NB4 (cell line): ENCODE measurements around the gene LRP6.

Source experiments
- DNase-seq: peaks from one replicate; pipeline ENCODE4 v3.0.0; 2010; ENCODE audit warnings: low read depth
- H3K4me3 ChIP-seq: one replicate; pipeline ENCODE4 v1.5.1; 2011; ENCODE audit warnings: mild to moderate bottlenecking, low read depth, low read length, moderate library complexity
- MAX ChIP-seq: IDR thresholded peaks from 2 replicates; pipeline ENCODE4 v1.6.1; 2011; ENCODE audit warnings: low read depth, low read length
- MYC ChIP-seq: IDR thresholded peaks from 2 replicates; pipeline ENCODE4 v1.6.1; 2011; ENCODE audit warnings: low read depth, low read length
- POLR2A ChIP-seq: IDR thresholded peaks from 2 replicates; pipeline ENCODE4 v1.6.1; 2011; ENCODE audit warnings: mild to moderate bottlenecking; ENCODE audit not compliant: insufficient read length; ENCODE audit errors: extremely low read depth
- TF ChIP-seq, protein P1 (sequence below): IDR thresholded peaks from one replicate; pipeline ENCODE4 v1.5.1; 2012; ENCODE audit warnings: low read depth, low read length

LRP6 gene

GRCh38 chr12:12254553-12254952 is 12.3 kb downstream of the LRP6 start:
- no peak for DNase-seq
- no peak for TF ChIP-seq MAX
- TF ChIP-seq MYC, result no peak
- TF ChIP-seq POLR2A, result no peak
- TF ChIP-seq, protein P1, sequence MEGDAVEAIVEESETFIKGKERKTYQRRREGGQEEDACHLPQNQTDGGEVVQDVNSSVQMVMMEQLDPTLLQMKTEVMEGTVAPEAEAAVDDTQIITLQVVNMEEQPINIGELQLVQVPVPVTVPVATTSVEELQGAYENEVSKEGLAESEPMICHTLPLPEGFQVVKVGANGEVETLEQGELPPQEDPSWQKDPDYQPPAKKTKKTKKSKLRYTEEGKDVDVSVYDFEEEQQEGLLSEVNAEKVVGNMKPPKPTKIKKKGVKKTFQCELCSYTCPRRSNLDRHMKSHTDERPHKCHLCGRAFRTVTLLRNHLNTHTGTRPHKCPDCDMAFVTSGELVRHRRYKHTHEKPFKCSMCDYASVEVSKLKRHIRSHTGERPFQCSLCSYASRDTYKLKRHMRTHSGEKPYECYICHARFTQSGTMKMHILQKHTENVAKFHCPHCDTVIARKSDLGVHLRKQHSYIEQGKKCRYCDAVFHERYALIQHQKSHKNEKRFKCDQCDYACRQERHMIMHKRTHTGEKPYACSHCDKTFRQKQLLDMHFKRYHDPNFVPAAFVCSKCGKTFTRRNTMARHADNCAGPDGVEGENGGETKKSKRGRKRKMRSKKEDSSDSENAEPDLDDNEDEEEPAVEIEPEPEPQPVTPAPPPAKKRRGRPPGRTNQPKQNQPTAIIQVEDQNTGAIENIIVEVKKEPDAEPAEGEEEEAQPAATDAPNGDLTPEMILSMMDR, result no peak
- H3K4me3 ChIP-seq, result no peak overlapping the region

- DNase-seq, result peak; percentile 49
- TF ChIP-seq POLR2A (no peak), MYC (no peak), MAX (no peak)
- TF ChIP-seq, protein P1, result no peak
Observed at GRCh38 chr12:12249216-12250050, 17.4 kb downstream of the LRP6 start.

DNA sequence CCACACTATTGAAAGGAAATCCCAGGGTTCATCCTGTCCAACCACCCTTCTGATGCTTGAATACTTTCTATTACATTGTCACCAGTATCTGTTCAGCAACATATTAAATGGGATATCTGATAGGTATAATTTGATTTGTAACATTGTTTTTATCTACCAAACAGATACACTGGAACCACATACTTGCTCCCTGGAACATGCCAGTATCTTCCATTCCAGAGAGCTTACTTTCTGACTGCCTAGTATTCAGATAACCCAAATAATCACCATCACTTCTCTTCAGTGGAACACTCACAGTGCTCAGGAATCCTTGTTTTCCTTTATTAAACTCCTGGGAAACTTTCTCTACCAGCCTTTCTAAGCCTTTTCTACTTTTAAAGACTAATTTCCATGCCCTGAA is 19.3 kb downstream of the LRP6 start:
- H3K4me3 ChIP-seq, result no peak overlapping the region
- no peak for DNase-seq
- TF ChIP-seq MAX (no peak), POLR2A (no peak)

More at GRCh38 chr12:12249216-12250050, 17.4 kb downstream of the LRP6 start:
- H3K4me3 ChIP-seq, result no peak overlapping the region

GRCh38 chr12:12244341-12244740 is 22.5 kb downstream of the LRP6 start:
- no peak overlapping the region for H3K4me3 ChIP-seq
- TF ChIP-seq MAX (no peak), POLR2A (no peak), MYC (no peak)
- TF ChIP-seq, protein P1, result no peak
- DNase-seq, result no peak

GRCh38 chr12:12240662-12241340 is 26.0 kb downstream of the LRP6 start:
- DNase-seq, result no peak
- TF ChIP-seq MYC (no peak), POLR2A (no peak), MAX (no peak)
- TF ChIP-seq, protein P1, result no peak
- H3K4me3 ChIP-seq, result no peak overlapping the region

DNA sequence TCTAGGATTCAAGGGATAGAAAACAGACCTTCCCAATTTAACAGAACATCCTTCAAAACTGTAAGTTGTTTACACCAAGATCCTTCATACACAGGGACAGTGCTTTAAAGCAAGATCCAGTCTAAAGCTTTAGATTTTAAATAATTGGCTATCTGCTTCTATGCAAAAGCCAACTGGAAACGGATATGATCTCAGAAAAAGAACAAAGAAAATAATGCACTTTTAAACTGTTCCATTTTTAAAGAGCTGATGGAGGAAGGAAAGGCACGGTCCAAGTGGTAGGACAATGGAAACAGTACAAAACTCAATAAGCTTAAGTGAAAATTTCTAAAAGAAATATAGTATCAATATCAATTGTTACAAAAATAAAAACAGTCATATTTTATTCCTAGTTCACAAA is 27.7 kb downstream of the LRP6 start:
- TF ChIP-seq MYC, result no peak
- TF ChIP-seq MAX, result no peak
- no peak for TF ChIP-seq POLR2A
- TF ChIP-seq, protein P1, result no peak
- DNase-seq, result no peak
- no peak overlapping the region for H3K4me3 ChIP-seq
